ENCODE measurements around the gene TRAFD1.

The TRAFD1 gene

GRCh38 chr12:112194601-112195247, 69.4 kb downstream of the TRAFD1 start:
- TF ChIP-seq CTCF (IDR thresholded peaks at IDR 0.05; ENCODE audit: low read depth, low read length, missing control alignments) = no peak
- H3K4me3 ChIP-seq (replicated peaks; ENCODE audit: low read depth, low read length) = no peak overlapping the region
- DNase-seq (ENCODE audit: extremely low read depth, low read depth) = no peak

DNA sequence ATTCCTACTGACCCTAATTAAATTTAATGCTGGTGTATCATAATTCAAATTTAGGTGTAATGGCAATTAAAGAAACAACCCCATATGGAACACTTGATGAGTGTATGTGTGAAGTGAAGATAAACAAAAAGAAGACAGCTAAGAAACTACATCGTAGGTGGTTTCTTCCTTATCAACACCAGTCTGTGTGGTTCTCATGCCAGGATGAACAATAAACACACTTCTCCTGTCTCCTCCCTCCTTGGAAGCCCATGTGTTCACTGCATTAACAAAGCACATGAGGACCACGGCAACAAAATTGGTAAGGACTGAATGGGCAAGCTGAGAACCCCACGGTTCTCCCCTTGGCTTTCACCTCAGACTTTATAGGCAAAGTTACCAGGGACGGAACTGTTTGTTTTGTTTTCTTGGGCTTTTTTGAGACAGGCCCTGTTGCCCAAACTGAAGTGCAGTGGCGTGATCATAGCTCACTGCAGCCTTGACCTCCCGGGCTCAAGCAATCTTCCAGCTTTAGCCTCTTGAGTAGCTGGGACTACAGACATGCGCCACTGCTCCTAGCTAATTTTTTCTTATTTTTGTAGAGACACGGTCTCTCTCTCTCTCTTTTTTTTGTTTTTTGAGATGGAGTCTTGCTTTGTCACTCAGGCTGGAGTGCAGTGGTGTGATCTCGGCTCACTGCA, 71.0 kb downstream of the TRAFD1 start:
- no peak for TF ChIP-seq CTCF (IDR thresholded peaks at IDR 0.05; ENCODE audit: low read depth, low read length, missing control alignments)
- DNase-seq (ENCODE audit: extremely low read depth, low read depth) = no peak
- no peak overlapping the region for H3K4me3 ChIP-seq (replicated peaks; ENCODE audit: low read depth, low read length)

DNA sequence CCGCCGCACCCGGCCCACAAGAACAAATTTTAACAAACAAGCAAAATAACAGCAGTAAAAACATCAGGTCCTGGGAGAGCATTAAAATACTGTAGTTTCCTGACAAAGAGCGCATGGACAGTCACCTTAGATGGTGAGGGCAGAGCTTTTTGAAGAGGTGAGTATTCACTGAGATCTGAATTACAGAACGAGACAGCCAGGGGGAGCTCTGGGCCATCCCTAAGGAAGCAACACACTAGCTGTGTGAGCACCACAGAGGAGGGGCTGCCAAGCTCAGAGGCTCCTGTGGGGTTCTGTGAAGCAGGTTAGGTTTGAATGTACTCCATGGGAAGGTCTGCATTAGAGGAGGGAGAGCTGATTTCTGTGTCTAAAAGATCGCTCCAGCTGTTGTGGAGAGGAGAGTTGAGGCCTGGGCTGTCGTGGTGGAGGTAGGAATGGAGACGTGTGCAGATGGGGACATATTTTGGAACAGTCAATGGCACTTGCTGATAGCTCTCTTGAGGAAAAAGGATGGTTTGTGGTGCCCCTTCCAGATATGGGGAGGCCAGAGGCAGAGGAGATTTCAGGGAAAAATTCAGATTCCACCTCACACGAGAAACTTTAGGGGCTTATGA, 72.9 kb downstream of the TRAFD1 start:
- H3K4me3 ChIP-seq (replicated peaks; ENCODE audit: low read depth, low read length) = no peak overlapping the region
- peak; percentile 81 for TF ChIP-seq CTCF (IDR thresholded peaks at IDR 0.05; ENCODE audit: low read depth, low read length, missing control alignments)
- DNase-seq (ENCODE audit: extremely low read depth, low read depth) = peak; percentile 26

DNA sequence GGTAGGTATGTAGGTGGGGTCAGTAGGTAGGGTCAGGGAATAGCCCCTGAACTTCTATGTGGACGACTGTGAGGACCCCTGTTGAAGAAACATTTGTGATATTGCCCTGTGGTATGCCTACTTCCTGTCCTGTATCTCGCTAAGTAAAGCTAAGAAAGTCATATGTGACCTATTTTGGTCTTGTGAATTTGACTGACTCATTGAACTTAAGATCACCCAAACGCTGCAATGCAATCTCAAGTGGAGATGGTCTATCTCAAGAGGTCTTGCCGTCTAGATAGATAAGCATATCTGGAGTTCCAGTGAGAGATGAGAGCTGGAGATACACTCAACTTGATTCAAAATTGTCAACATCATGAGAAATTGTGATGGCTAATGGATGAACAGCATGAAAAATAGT, 73.8 kb downstream of the TRAFD1 start:
- no peak for DNase-seq (ENCODE audit: extremely low read depth, low read depth)
- TF ChIP-seq CTCF (IDR thresholded peaks at IDR 0.05; ENCODE audit: low read depth, low read length, missing control alignments) = no peak
- no peak overlapping the region for H3K4me3 ChIP-seq (replicated peaks; ENCODE audit: low read depth, low read length)
